Loucy (cell line): ENCODE measurements around the gene LRRC57.

ENCODE experiments used
- H2AFZ ChIP-seq: fragments of 200-600 bp; sonication (generic); 2 replicates; pipeline ENCODE4 v1.6.0; 2016; ENCODE audit warnings: antibody characterized with exemption, mild to moderate bottlenecking, low read length, moderate library complexity
- H3F3A ChIP-seq: fragments of 200-600 bp; 2 replicates; pipeline ENCODE4 v1.6.0; 2016; ENCODE audit warnings: antibody characterized with exemption, low read depth, mild to moderate bottlenecking
- H3K27me3 ChIP-seq: fragments of 200-600 bp; sonication (generic); 2 replicates; pipeline ENCODE4 v1.6.1; 2014; ENCODE audit warnings: low read length, mild to moderate bottlenecking; ENCODE audit not compliant: insufficient read depth, poor library complexity, severe bottlenecking
- H3K36me3 ChIP-seq: fragments of 200-600 bp; sonication (generic); 2 replicates; pipeline ENCODE4 v1.6.1; 2016; ENCODE audit warnings: low read length; ENCODE audit not compliant: insufficient read depth
- H3K4me1 ChIP-seq: fragments of 200-600 bp; sonication (generic); 2 replicates; pipeline ENCODE4 v1.5.1; 2014; ENCODE audit warnings: low read length, mild to moderate bottlenecking; ENCODE audit not compliant: insufficient read depth, poor library complexity, severe bottlenecking
- H3K4me2 ChIP-seq: fragments of 200-600 bp; sonication (generic); 2 replicates; pipeline ENCODE4 v1.6.0; 2014; ENCODE audit warnings: antibody characterized with exemption, low read length, low read depth, mild to moderate bottlenecking; ENCODE audit not compliant: poor library complexity, severe bottlenecking
- H3K4me3 ChIP-seq: fragments of 200-600 bp; sonication (generic); 2 replicates; pipeline ENCODE4 v1.5.1; 2014; ENCODE audit warnings: low read length, mild to moderate bottlenecking, mixed read lengths; ENCODE audit not compliant: poor library complexity, severe bottlenecking
- H3K79me2 ChIP-seq: fragments of 200-600 bp; sonication (generic); 2 replicates; pipeline ENCODE4 v1.6.1; 2014; ENCODE audit warnings: low read length; ENCODE audit not compliant: insufficient read depth
- H3K9ac ChIP-seq: fragments of 200-600 bp; sonication (generic); 2 replicates; pipeline ENCODE4 v1.6.0; 2014; ENCODE audit warnings: mild to moderate bottlenecking, low read depth, low read length, moderate library complexity; ENCODE audit not compliant: poor library complexity, severe bottlenecking
- H3K9me2 ChIP-seq: fragments of 200-600 bp; sonication (generic); replicated peaks from 2 replicates; pipeline ENCODE4 v1.6.1; 2016; ENCODE audit warnings: low read depth, low read length, mixed read lengths
- H3K9me3 ChIP-seq: fragments of 200-600 bp; sonication (generic); 2 replicates; pipeline ENCODE4 v1.6.1; 2014; ENCODE audit warnings: mild to moderate bottlenecking, antibody characterized with exemption, low read length, low read depth; ENCODE audit not compliant: insufficient read depth
- H4K20me1 ChIP-seq: fragments of 200-600 bp; sonication (generic); 2 replicates; pipeline ENCODE4 v1.6.0; 2014; ENCODE audit warnings: antibody characterized with exemption, low read length, mild to moderate bottlenecking; ENCODE audit not compliant: insufficient read depth, poor library complexity, severe bottlenecking
- EZH2phosphoT487 ChIP-seq: fragments of 200-600 bp; IDR thresholded peaks from 2 replicates; pipeline ENCODE4 v1.6.1; 2018; ENCODE audit warnings: antibody characterized with exemption, mild to moderate bottlenecking, moderate library complexity, borderline replicate concordance
- TF ChIP-seq, protein P1 (sequence below): fragments of 200-600 bp; sonication (generic); conservative IDR thresholded peaks from 2 replicates; pipeline ENCODE4 v1.5.1; 2014; ENCODE audit warnings: mild to moderate bottlenecking, antibody characterized with exemption, low read length

Gene LRRC57

DNA sequence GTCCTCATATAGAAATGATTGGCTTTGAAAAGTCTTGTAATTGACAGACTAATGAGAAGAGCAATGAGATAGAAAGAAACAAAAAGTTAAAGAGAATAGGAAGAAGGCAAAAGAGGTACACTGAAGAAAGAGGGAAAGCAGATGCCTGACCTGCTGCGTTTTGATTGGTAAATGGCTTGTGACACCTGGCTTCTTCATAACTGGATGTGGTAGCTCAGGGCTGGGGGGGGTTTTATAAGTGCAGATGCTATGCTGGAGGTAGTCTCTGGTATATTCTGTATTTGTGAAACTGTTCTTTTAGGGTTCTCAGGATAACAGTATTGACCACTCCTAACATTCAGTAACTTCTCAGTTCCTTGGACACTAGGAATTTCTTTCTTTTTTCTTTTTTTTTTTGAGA lies 28.2 kb upstream of the LRRC57 start:
- H3F3A ChIP-seq, result no peaks in the 10 kb centered on the region
- peak overlapping the region; percentile 93 for H3K4me2 ChIP-seq
- peaks cover 25% of the 10 kb centered on the region for H4K20me1 ChIP-seq
- no peaks in the 10 kb centered on the region for H3K9me3 ChIP-seq
- no peaks in the 10 kb centered on the region for H3K36me3 ChIP-seq
- H2AFZ ChIP-seq, result no peak overlapping the region
- peaks cover 59% of the 10 kb centered on the region for H3K79me2 ChIP-seq
- no peaks in the 10 kb centered on the region for H3K9me2 ChIP-seq
- no peaks in the 10 kb centered on the region for H3K27me3 ChIP-seq
- peak overlapping the region; percentile 79 for H3K9ac ChIP-seq
- peak overlapping the region; percentile 76 for H3K4me3 ChIP-seq
- no peak for TF ChIP-seq EZH2phosphoT487
- TF ChIP-seq, protein P1, sequence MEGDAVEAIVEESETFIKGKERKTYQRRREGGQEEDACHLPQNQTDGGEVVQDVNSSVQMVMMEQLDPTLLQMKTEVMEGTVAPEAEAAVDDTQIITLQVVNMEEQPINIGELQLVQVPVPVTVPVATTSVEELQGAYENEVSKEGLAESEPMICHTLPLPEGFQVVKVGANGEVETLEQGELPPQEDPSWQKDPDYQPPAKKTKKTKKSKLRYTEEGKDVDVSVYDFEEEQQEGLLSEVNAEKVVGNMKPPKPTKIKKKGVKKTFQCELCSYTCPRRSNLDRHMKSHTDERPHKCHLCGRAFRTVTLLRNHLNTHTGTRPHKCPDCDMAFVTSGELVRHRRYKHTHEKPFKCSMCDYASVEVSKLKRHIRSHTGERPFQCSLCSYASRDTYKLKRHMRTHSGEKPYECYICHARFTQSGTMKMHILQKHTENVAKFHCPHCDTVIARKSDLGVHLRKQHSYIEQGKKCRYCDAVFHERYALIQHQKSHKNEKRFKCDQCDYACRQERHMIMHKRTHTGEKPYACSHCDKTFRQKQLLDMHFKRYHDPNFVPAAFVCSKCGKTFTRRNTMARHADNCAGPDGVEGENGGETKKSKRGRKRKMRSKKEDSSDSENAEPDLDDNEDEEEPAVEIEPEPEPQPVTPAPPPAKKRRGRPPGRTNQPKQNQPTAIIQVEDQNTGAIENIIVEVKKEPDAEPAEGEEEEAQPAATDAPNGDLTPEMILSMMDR, result no peak
- H3K4me1 ChIP-seq, result peaks cover 38% of the 10 kb centered on the region

DNA sequence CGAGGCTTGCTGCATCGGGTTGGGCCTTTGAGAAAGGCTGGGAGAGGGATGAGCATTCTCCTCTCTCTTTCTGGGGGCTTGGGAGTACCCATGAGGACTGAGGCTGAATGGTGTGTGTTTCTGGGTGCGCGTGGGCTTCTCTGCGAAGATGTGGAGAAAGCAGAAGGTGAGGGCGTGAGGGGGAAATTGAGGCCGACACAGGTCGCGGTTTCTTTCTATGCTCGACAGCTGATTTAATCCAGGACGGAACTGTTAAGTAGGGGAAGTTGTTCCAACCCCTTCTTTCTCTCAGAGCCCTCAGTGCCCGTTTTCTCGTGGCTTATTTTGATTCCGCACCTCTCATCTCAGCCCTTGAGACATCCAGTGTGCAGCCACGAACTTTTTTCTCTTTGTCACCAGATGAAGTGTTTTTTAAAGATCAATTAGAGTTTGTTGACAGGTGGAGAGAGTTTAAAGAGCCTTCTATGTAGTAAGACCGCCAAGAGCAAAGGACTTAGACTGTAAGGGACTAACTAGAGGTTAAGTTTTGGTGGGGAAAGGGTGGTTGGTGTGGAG lies 27.5 kb upstream of the LRRC57 start:
- Histone ChIP-seq H3K9me3 (no peaks in the 10 kb centered on the region), H3K9me2 (no peaks in the 10 kb centered on the region), H3K4me2 (peak overlapping the region; percentile 93), H2AFZ (peak overlapping the region; percentile 85), H3F3A (no peaks in the 10 kb centered on the region), H3K9ac (peak overlapping the region; percentile 79), H3K4me1 (peaks cover 35% of the 10 kb centered on the region), H3K4me3 (peak overlapping the region; percentile 76), H3K79me2 (peaks cover 56% of the 10 kb centered on the region), H3K36me3 (no peaks in the 10 kb centered on the region), H4K20me1 (peaks cover 25% of the 10 kb centered on the region), H3K27me3 (no peaks in the 10 kb centered on the region)
- no peak for TF ChIP-seq EZH2phosphoT487
- TF ChIP-seq, protein P1, result no peak

DNA sequence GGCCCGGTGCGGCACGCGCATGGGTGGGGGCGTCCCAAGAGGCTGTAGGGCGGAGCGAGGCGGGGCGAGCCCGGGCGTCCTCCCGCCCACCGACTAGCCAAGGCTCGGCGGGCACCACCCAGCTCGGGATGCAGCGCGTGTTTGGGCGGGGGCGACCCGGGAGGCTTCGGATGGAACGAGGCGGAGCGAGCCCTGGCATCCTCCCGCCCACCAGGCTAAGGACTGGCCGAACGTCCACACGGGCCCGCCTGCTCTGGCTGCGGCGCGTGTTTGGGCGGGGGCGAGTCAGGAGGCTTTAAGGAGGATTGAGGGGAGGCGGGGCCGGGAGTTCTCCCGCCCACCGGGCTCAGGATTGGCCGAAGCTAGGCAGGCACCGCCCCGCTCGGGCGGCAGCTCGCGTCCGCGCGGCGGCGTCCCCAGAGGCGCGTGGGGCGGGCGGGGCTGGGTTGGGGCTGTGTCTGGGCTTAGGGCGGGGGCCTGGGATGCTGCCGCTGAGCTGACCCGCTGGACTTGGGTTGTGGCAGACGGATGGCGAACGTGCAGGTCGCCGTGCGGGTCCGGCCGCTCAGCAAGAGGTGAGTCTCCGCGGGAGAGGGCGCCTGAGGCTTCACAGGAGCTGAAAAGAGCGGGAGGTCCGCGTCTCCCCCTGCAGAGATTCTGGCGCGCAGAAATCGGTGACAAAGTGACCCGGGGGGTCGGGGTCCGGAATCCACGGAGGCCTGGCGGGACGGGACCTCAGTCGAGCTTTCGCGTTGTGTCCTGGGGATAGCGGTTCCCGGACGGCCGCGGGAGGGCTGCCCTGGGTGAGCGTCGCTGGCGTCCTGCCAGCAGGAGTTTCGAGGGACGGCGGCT lies 26.8 kb upstream of the LRRC57 start, which contains the start of gene STARD9:
Gene STARD9, plus strand, starts transcription at position 419 of the 852 bp plus-strand sequence. Its CDS starts 110 bp downstream, at position 529.
- no peaks in the 10 kb centered on the region for H3K9me3 ChIP-seq
- H3K9ac ChIP-seq, result peak within 1 kb of the TSS; percentile 79
- H3K9me2 ChIP-seq, result no peaks in the 10 kb centered on the region
- peak within 1 kb of the TSS; percentile 94 for H2AFZ ChIP-seq
- peak within 1 kb of the TSS; percentile 76 for H3K4me3 ChIP-seq
- TF ChIP-seq EZH2phosphoT487, result no peak
- TF ChIP-seq, protein P1, result no peak
- H3K4me1 ChIP-seq, result peaks cover 35% of the 10 kb centered on the region
- H3K27me3 ChIP-seq, result no peaks in the 10 kb centered on the region
- peaks cover 25% of the 10 kb centered on the region for H4K20me1 ChIP-seq
- no peaks in the 10 kb centered on the region for H3K36me3 ChIP-seq
- peaks cover 49% of the 10 kb centered on the region for H3K79me2 ChIP-seq
- H3K4me2 ChIP-seq, result peak within 1 kb of the TSS; percentile 93
- H3F3A ChIP-seq, result no peaks in the 10 kb centered on the region
